GM23248 (cell line): ENCODE results near the gene ADAM19.

Experiments
- EZH2 ChIP-seq: fragments of 200-600 bp; sonication (generic); IDR thresholded peaks from 2 replicates; pipeline ENCODE4 v1.6.1; 2018; ENCODE audit warnings: antibody characterized with exemption, mild to moderate bottlenecking; ENCODE audit not compliant: insufficient read depth, poor library complexity, severe bottlenecking
- EZH2phosphoT487 ChIP-seq: fragments of 200-600 bp; sonication (generic); IDR thresholded peaks from 2 replicates; pipeline ENCODE4 v1.6.1; 2018; ENCODE audit warnings: antibody characterized with exemption, moderate library complexity, mild to moderate bottlenecking, low read depth; ENCODE audit not compliant: insufficient read depth

DNA sequence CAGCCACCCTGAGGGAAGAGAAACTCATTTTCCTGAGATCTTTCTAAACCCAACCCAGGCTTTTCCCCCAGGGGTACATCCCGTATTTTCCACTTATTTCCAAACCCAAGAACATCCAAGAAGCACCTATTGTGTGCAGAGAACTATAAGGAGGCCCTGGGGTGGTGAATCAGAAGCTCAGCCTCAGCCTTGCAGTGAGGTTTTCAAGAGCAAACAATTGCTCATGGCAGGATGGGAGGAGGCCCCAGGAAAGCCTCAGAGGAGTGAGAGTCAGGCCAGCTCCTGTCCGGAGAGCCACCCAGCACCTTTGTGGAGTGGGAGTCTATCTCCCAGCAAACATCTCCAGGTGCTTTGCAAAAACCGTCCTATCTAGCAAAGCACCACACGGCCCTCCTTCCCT, 96.4 kb downstream of the ADAM19 start:
- TF ChIP-seq EZH2 (no peak), EZH2phosphoT487 (no peak)
